Adrenal gland (tissue), 12 donors: ENCODE measurements around the gene FNDC5. TPM values are rescaled to one million over a fixed set of nuclear protein-coding genes. Genes with fewer than 3 reads are reported as not detected.

ENCODE experiments used
- DNase-seq, 7 donors: peaks; one replicate each; pipeline ENCODE4 v3.0.0-alpha.2; 2019 to 2020
- H3K27ac ChIP-seq, 5 donors: fragments of 200-600 bp; sonication (generic) in 4 of 5; 1 replicate in 3 of 5; 2 replicates in 2 of 5; pipeline versions ENCODE4 v1.5.1 to v1.8.0; 2016 to 2020; ENCODE audit warnings: mild to moderate bottlenecking in 1 of 5
- H3K27me3 ChIP-seq: fragments of 200-600 bp; 2 replicates; pipeline ENCODE4 v1.8.0; 2021
- H3K36me3 ChIP-seq, 2 donors: fragments of 200-600 bp; replicated peaks in 1 of 2; 1 replicate in 1 of 2; 2 replicates in 1 of 2; pipeline versions ENCODE4 v1.5.1 to v1.8.0; 2018 to 2022
- H3K4me1 ChIP-seq, 2 donors: fragments of 200-600 bp; replicated peaks in 1 of 2; 1 replicate in 1 of 2; 2 replicates in 1 of 2; pipeline versions ENCODE4 v1.5.1 to v1.8.0; 2018 to 2021
- H3K4me3 ChIP-seq, 4 donors: fragments of 200-600 bp; sonication (generic) in 3 of 4; one replicate each; pipeline ENCODE4 v1.5.1; 2016 to 2018
- H3K9me3 ChIP-seq, 3 donors: fragments of 200-600 bp; sonication (generic) in 1 of 3; replicated peaks in 1 of 3; 1 replicate in 2 of 3; 2 replicates in 1 of 3; pipeline versions ENCODE4 v1.5.1 to v1.8.0; 2016 to 2021
- CTCF ChIP-seq, 6 experiments: fragments of 450-650 bp in 4 of 6; fragments of 200-600 bp in 2 of 6; sonication (generic) in 1 of 6; IDR thresholded peaks; 1 replicate in 5 of 6; 2 replicates in 1 of 6; pipeline versions ENCODE4 v1.5.1 to v1.8.0; 2016 to 2021; ENCODE audit warnings: antibody characterized with exemption in 6 of 6, mild to moderate bottlenecking in 2 of 6, moderate library complexity in 1 of 6
- POLR2A ChIP-seq, 2 donors: fragments of 450-650 bp; IDR thresholded peaks; one replicate each; pipeline ENCODE4 v1.6.1; 2017; ENCODE audit warnings: antibody characterized with exemption in 2 of 2, mild to moderate bottlenecking in 2 of 2, moderate library complexity in 1 of 2
- WGBS, 4 donors: extraction: QIAGEN DNeasy Blood & Tissue Kit in 2 of 4; methylation state at CpG; one replicate each; pipeline versions ENCODE4 v1.1.5 to v1.1.7; 2013 to 2017; 5-methylcytosine and 5-hydroxymethylcytosine counted together
- intact Hi-C, 2 donors: fragments of 100-400 bp; cut with DNase I; formaldehyde crosslinking; loops; one replicate each; pipeline versions ENCODE4 v1.14.1 to v1.15.0; 2022 to 2023
- polyA plus RNA-seq, 3 donors: library from polyadenylated mRNA; stranded (reverse); fragments of 200-250 nt in 2 of 3; fragments of 350-450 nt in 1 of 3; fragmentation: Illumina TruSeq in 1 of 3; extraction: RNeasy Lipid Tissue Mini Kit (QIAGEN cat#74804) in 1 of 3; gene quantifications; one replicate each; pipeline ENCODE4 v1.2.3, GENCODE V29; 2013 to 2014
- total RNA-seq, 9 donors: library from RNA; depleted of rRNA in 4 of 9; stranded (reverse); fragments of >200 nt in 4 of 9; fragments of 120-200 nt in 1 of 9; fragmentation: NEBNext Ultra II Directional in 1 of 9; extraction: Animal tissue kit (Norgen Biotek cat#: 25700) in 1 of 9; gene quantifications; one replicate each; pipeline versions ENCODE4 v1.1.0 to v1.2.4, GENCODE V29; 2013 to 2023
- donor health status: healthy with polysubstance abuse.
- donor health status: Bipolar disorder and iron deficiency.
- donor health status: DM: yes; HTN: yes; CAD: no.
- donor health status: DM: no; HTN: no; CAD: no.
- donor health status: DM: no; HTN: no; CAD: no.
- donor health status: DM: yes; HTN: yes; CAD: no.

Gene FNDC5
- total and polyA plus RNA-seq, 12 donors, result 12.6 to 72.0 (median 39.0) TPM

DNA sequence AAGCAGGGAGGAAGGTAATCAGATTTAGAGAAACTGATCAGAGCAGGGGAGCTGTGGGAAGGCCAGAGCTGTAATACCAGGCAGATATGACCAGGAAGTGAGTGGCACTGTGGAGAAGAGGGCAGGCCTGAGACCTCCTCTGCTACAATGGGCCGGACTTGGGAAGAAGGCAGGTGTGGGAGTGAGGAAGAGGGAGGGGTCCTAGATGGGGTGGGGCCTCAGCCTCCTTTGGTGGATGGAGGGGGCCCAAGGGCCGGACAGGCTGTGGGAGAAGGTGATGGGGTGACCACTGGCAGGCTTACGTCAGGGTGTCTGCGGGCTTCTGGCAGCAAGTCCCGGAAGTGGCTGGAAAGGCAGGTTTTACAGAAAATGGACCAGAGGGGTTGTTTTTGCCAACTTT, 10.6 kb upstream of the FNDC5 start:
- WGBS, 4 donors, result 84 to 96% (median 90%) methylated on average over 5 of the region's 5 CpGs
- peaks cover 0 to 11% of the 10 kb centered on the region in 2 donors for H3K4me1 ChIP-seq
- TF ChIP-seq CTCF (IDR thresholded peaks at IDR 0.05) (no peak), POLR2A (IDR thresholded peaks at IDR 0.05) (no peak)
- no peaks in the 10 kb centered on the region for H3K9me3 ChIP-seq
- no peak overlapping the region for H3K27ac ChIP-seq
- intact Hi-C loops, result no loop called here
- no peak for DNase-seq
- no peaks in the 10 kb centered on the region for H3K36me3 ChIP-seq
- no peak overlapping the region for H3K4me3 ChIP-seq
- peaks cover 5% of the 10 kb centered on the region for H3K27me3 ChIP-seq

DNA sequence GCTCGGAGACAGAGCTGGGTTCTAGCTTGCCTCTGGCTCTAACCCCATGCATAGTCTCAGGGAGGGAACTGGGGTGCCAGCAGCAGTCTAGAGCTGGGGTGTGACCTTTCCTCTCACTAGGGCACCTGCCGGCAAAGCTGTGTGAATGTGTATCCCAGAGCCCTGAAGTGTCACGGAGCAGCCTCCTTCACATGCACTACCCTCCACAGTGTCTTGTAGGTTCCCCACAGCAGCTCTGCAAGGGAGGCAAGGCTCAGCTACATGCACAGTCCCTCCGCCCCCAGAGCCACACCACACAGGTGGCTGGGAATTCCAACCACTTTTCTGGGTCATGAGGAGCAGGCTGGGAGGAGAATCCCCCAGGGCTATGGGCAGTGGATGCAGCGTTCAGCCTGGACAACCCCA, 7.9 kb upstream of the FNDC5 start:
- TF ChIP-seq POLR2A (IDR thresholded peaks at IDR 0.05), result no peak
- TF ChIP-seq CTCF (IDR thresholded peaks at IDR 0.05), result no peak
- Histone ChIP-seq H3K36me3 (no peaks in the 10 kb centered on the region), H3K9me3 (no peaks in the 10 kb centered on the region), H3K4me1 (peaks cover 0 to 8% of the 10 kb centered on the region in 2 donors), H3K27me3 (no peaks in the 10 kb centered on the region), H3K27ac (no peak overlapping the region), H3K4me3 (no peak overlapping the region)
- WGBS, 4 donors, result 73 to 93% (median 79%) methylated on average over 2 to 5 of the region's 5 CpGs
- no peak for DNase-seq
- intact Hi-C loops, result loop anchor here in 1 of 2 donors (10.0 kb wide), 2 partner anchors 164 to 354 kb away; no protein-coding TSS in a partner anchor

- 68 to 78% (median 74%) methylated on average over 3 to 6 of the region's 6 CpGs for WGBS, 4 donors
- no peak for DNase-seq
- Histone ChIP-seq H3K36me3 (no peaks in the 10 kb centered on the region), H3K27ac (no peak overlapping the region), H3K4me3 (no peak overlapping the region), H3K4me1 (peaks cover 0 to 8% of the 10 kb centered on the region in 2 donors), H3K9me3 (no peaks in the 10 kb centered on the region), H3K27me3 (no peaks in the 10 kb centered on the region)
- intact Hi-C loops, result loop anchor here in 1 of 2 donors (10.0 kb wide), 2 partner anchors 163 to 353 kb away; no protein-coding TSS in a partner anchor
- TF ChIP-seq POLR2A (IDR thresholded peaks at IDR 0.05), result no peak
- no peak for TF ChIP-seq CTCF (IDR thresholded peaks at IDR 0.05)
Measured at GRCh38 chr1:32878183-32878582, 7.5 kb upstream of the FNDC5 start.

DNA sequence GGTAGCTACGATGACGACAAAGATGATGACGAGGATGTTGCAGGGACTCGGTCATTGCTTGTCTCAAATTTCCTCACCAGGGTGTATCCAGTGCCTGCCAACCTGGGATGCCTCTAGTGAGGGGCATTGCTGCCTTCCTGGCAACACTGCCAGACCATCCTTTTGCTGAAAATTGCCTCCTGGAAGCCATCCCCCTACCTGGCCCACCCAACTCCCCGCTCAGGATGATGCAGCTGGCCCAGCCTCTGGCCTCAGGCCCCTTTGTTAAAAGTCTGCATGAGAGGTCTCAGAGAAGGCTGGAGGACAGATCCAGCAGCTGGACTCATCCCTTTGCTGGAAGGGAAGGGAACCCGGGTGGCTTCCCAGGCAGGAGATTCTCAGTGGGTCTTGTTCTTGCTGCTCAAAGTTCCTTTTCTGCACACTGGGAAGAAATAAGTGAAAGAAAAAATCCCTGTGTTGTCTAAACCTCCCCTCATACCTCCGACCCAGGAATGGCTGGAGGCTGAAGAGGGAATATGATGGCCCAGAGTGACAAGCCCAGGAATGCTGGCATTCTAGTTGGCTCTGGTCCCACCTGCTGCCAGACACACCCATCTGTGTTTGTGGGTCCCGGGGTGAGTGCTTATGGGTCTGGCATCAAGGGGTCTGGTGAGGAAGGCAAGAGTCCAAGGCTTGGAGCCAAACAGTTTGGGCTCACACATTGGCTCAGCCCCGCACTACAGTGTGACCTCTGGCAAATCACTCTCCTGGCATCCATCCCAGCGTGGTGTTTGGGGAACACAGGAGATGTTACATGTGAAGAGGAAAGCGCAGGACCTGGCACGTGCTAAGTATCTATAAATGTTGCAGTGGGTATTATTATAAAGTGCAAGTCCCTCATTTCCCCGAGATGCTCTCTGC, 6.7 kb upstream of the FNDC5 start:
- WGBS, 4 donors, result 60 to 75% (median 63%) methylated on average over 11 to 13 of the region's 13 CpGs
- intact Hi-C loops, result loop anchor here in 1 of 2 donors (10.0 kb wide), 2 partner anchors 163 to 353 kb away; no protein-coding TSS in a partner anchor
- Histone ChIP-seq H3K9me3 (no peaks in the 10 kb centered on the region), H3K4me1 (peaks cover 0 to 8% of the 10 kb centered on the region in 2 donors), H3K27me3 (no peaks in the 10 kb centered on the region), H3K4me3 (no peak overlapping the region), H3K36me3 (no peaks in the 10 kb centered on the region), H3K27ac (no peak overlapping the region)
- peak in 1 of 7 donors; percentile 54 for DNase-seq
- TF ChIP-seq POLR2A (IDR thresholded peaks at IDR 0.05) (no peak), CTCF (IDR thresholded peaks at IDR 0.05) (no peak)
